Mesenchymal stem cell (in vitro differentiated cells and primary cell): ENCODE results near the gene PRPH.
A peak's percentile ranks its signal among the peaks of the same experiment; 100 is the strongest.

ENCODE experiments used
- DNase-seq: peaks from one replicate; pipeline ENCODE4 v3.0.0-alpha.2; 2013
- H2AFZ ChIP-seq: one replicate; pipeline ENCODE4 v1.6.1; 2013; ENCODE audit warnings: low read depth, mild to moderate bottlenecking, control low read depth, inconsistent platforms, low read length, moderate library complexity
- H2AK5ac ChIP-seq: 2 replicates; pipeline ENCODE4 v1.6.1; 2013; ENCODE audit warnings: low read length, moderate library complexity, mild to moderate bottlenecking, inconsistent platforms; ENCODE audit not compliant: severe bottlenecking
- H2BK120ac ChIP-seq: one replicate; pipeline ENCODE4 v1.6.1; 2013; ENCODE audit warnings: low read depth, mild to moderate bottlenecking, inconsistent platforms, low read length, moderate library complexity
- H2BK12ac ChIP-seq, 2 experiments: one replicate each; pipeline ENCODE4 v1.6.1; 2013; ENCODE audit warnings: inconsistent platforms in 2 of 2, low read length in 2 of 2, mild to moderate bottlenecking in 2 of 2, moderate library complexity in 2 of 2, control low read depth in 1 of 2
- H2BK15ac ChIP-seq: one replicate; pipeline ENCODE4 v1.6.1; 2013; ENCODE audit warnings: mild to moderate bottlenecking, low read depth, inconsistent platforms; ENCODE audit not compliant: poor library complexity, severe bottlenecking
- H2BK5ac ChIP-seq: 2 replicates; pipeline ENCODE4 v1.6.1; 2013; ENCODE audit warnings: low read depth, mild to moderate bottlenecking, low read length, control low read depth, inconsistent platforms; ENCODE audit not compliant: poor library complexity, severe bottlenecking
- H3K14ac ChIP-seq, 2 experiments: one replicate each; pipeline ENCODE4 v1.6.1; 2013; ENCODE audit warnings: inconsistent platforms in 2 of 2, low read length in 2 of 2, control low read depth in 1 of 2, mild to moderate bottlenecking in 1 of 2, moderate library complexity in 1 of 2
- H3K18ac ChIP-seq, 2 experiments: one replicate each; pipeline ENCODE4 v1.6.1; 2013; ENCODE audit warnings: inconsistent platforms in 2 of 2, low read length in 2 of 2, control low read depth in 1 of 2, low read depth in 1 of 2, mild to moderate bottlenecking in 1 of 2
- H3K23ac ChIP-seq, 2 experiments: one replicate each; pipeline ENCODE4 v1.6.1; 2013; ENCODE audit warnings: inconsistent platforms in 2 of 2, low read length in 2 of 2, mild to moderate bottlenecking in 2 of 2, moderate library complexity in 2 of 2, control low read depth in 1 of 2
- H3K27ac ChIP-seq: 2 replicates; pipeline ENCODE4 v1.5.1; 2013; ENCODE audit warnings: mild to moderate bottlenecking, moderate library complexity, low read length, control low read depth, inconsistent platforms; ENCODE audit not compliant: poor library complexity, severe bottlenecking
- H3K27me3 ChIP-seq, 2 experiments: 2 replicates each; pipeline versions ENCODE4 v1.6.1 to v1.7.0; 2013; ENCODE audit warnings: low read length in 2 of 2, mild to moderate bottlenecking in 2 of 2, moderate library complexity in 2 of 2, control low read depth in 1 of 2, inconsistent platforms in 1 of 2; ENCODE audit not compliant: control insufficient read depth in 1 of 2, insufficient read depth in 1 of 2
- H3K36me3 ChIP-seq, 2 experiments: 2 replicates each; pipeline versions ENCODE4 v1.6.1 to v1.7.0; 2013; ENCODE audit warnings: low read length in 2 of 2, control low read depth in 1 of 2, inconsistent platforms in 1 of 2, low read depth in 1 of 2, mild to moderate bottlenecking in 1 of 2; ENCODE audit not compliant: insufficient read depth in 2 of 2, control insufficient read depth in 1 of 2
- H3K4ac ChIP-seq, 2 experiments: one replicate each; pipeline ENCODE4 v1.6.1; 2013; ENCODE audit warnings: inconsistent platforms in 2 of 2, low read length in 2 of 2, mild to moderate bottlenecking in 2 of 2, moderate library complexity in 2 of 2, control low read depth in 1 of 2, low read depth in 1 of 2
- H3K4me1 ChIP-seq: 2 replicates; pipeline ENCODE4 v1.6.1; 2013; ENCODE audit warnings: low read depth, low read length, control low read depth; ENCODE audit not compliant: control insufficient read depth, insufficient read depth
- H3K4me2 ChIP-seq: 2 replicates; pipeline ENCODE4 v1.6.1; 2013; ENCODE audit warnings: low read length, mild to moderate bottlenecking, inconsistent platforms; ENCODE audit not compliant: poor library complexity, severe bottlenecking
- H3K4me3 ChIP-seq, 2 experiments: 2 replicates each; pipeline versions ENCODE4 v1.5.1 to v1.7.0; 2013; ENCODE audit warnings: low read length in 2 of 2, mild to moderate bottlenecking in 2 of 2, control low read depth in 1 of 2, low read depth in 1 of 2; ENCODE audit not compliant: insufficient read depth in 1 of 2
- H3K79me1 ChIP-seq: replicated peaks from 2 replicates; pipeline ENCODE4 v1.6.1; 2013; ENCODE audit warnings: mild to moderate bottlenecking, control low read depth, low read length, inconsistent platforms; ENCODE audit not compliant: poor library complexity, severe bottlenecking
- H3K9ac ChIP-seq: 2 replicates; pipeline ENCODE4 v1.7.0; 2013; ENCODE audit warnings: mild to moderate bottlenecking, low read length, moderate library complexity
- H3K9me3 ChIP-seq: 2 replicates; pipeline ENCODE4 v1.7.0; 2013; ENCODE audit warnings: mild to moderate bottlenecking, low read length; ENCODE audit not compliant: control insufficient read depth
- H4K8ac ChIP-seq: one replicate; pipeline ENCODE4 v1.6.1; 2013; ENCODE audit warnings: inconsistent platforms, mild to moderate bottlenecking, low read length, moderate library complexity
- H4K91ac ChIP-seq: one replicate; pipeline ENCODE4 v1.6.1; 2013; ENCODE audit warnings: mild to moderate bottlenecking, low read length, inconsistent platforms
- WGBS: methylation state at CpG from one replicate; pipeline ENCODE4 v1.1.7; 2013; ENCODE audit warnings: mixed read lengths; 5-methylcytosine and 5-hydroxymethylcytosine counted together

PRPH gene

GRCh38 chr12:49345051-49345824 lies 50.3 kb downstream of the PRPH start:
- WGBS = 4% methylated on average over 32 of the region's 70 CpGs
- Histone ChIP-seq H3K79me1 (no peaks in the 10 kb centered on the region), H3K23ac (peak overlapping the region in 1 of 2 experiments; percentile 88), H2AK5ac (no peak overlapping the region), H2BK5ac (no peak overlapping the region), H3K4me2 (peak overlapping the region; percentile 94), H3K27me3 (peaks cover 75 to 92% of the 10 kb centered on the region in 2 experiments), H3K27ac (no peak overlapping the region), H3K4me1 (peaks cover 59% of the 10 kb centered on the region), H3K14ac (no peak overlapping the region), H3K18ac (peak overlapping the region in 1 of 2 experiments; percentile 70), H2BK15ac (peak overlapping the region; percentile 15), H4K91ac (no peak overlapping the region), H3K9me3 (no peaks in the 10 kb centered on the region), H3K4ac (no peak overlapping the region), H3K36me3 (peaks cover 0 to 6% of the 10 kb centered on the region in 2 experiments), H2AFZ (no peak overlapping the region), H2BK12ac (no peak overlapping the region), H4K8ac (no peak overlapping the region), H3K4me3 (peak overlapping the region; percentile 45 to 68), H3K9ac (peak overlapping the region; percentile 29), H2BK120ac (no peak overlapping the region)
- DNase-seq = no peak

GRCh38 chr12:49345825-49346658 lies 51.1 kb downstream of the PRPH start:
- H3K27me3 ChIP-seq = peaks cover 67 to 88% of the 10 kb centered on the region in 2 experiments
- no peak overlapping the region for H3K14ac ChIP-seq
- H2AK5ac ChIP-seq = no peak overlapping the region
- no peak overlapping the region for H3K27ac ChIP-seq
- DNase-seq = no peak
- peak overlapping the region in 1 of 2 experiments; percentile 29 for H2BK12ac ChIP-seq
- H2AFZ ChIP-seq = no peak overlapping the region
- peak overlapping the region; percentile 29 for H3K9ac ChIP-seq
- peak overlapping the region; percentile 45 to 68 for H3K4me3 ChIP-seq
- H4K8ac ChIP-seq = no peak overlapping the region
- no peak overlapping the region for H3K23ac ChIP-seq
- 1% methylated on average over 58 of the region's 61 CpGs for WGBS
- H3K36me3 ChIP-seq = peaks cover 0 to 6% of the 10 kb centered on the region in 2 experiments
- H4K91ac ChIP-seq = no peak overlapping the region
- no peak overlapping the region for H2BK15ac ChIP-seq
- H2BK120ac ChIP-seq = no peak overlapping the region
- peak overlapping the region; percentile 4 for H2BK5ac ChIP-seq
- peaks cover 59% of the 10 kb centered on the region for H3K4me1 ChIP-seq
- H3K4me2 ChIP-seq = peak overlapping the region; percentile 90
- H3K4ac ChIP-seq = no peak overlapping the region
- H3K18ac ChIP-seq = no peak overlapping the region
- no peaks in the 10 kb centered on the region for H3K9me3 ChIP-seq
- no peaks in the 10 kb centered on the region for H3K79me1 ChIP-seq

GRCh38 chr12:49346659-49347310 lies 51.8 kb downstream of the PRPH start, which contains the start of gene DNAJC22:
TSS of gene DNAJC22 (plus strand) at chr12:49346888. CDS start at chr12:49348873, 1,985 bp downstream.
- H3K79me1 ChIP-seq = no peaks in the 10 kb centered on the region
- H3K4me2 ChIP-seq = peak within 1 kb of the TSS; percentile 90

More at GRCh38 chr12:49346659-49347310, 51.8 kb downstream of the PRPH start, which contains the start of gene DNAJC22:
- no peak within 1 kb of the TSS for H3K4ac ChIP-seq
- no peak within 1 kb of the TSS for H3K23ac ChIP-seq
- H3K27ac ChIP-seq = no peak within 1 kb of the TSS
- H3K9ac ChIP-seq = peak within 1 kb of the TSS; percentile 29
- H3K4me1 ChIP-seq = peaks cover 53% of the 10 kb centered on the region
- H2BK15ac ChIP-seq = no peak within 1 kb of the TSS
- H3K18ac ChIP-seq = no peak within 1 kb of the TSS
- no peak within 1 kb of the TSS for H4K91ac ChIP-seq
- H2BK12ac ChIP-seq = peak within 1 kb of the TSS in 1 of 2 experiments; percentile 29
- H3K27me3 ChIP-seq = peaks cover 59 to 85% of the 10 kb centered on the region in 2 experiments
- no peak within 1 kb of the TSS for H2BK120ac ChIP-seq
- H3K9me3 ChIP-seq = no peaks in the 10 kb centered on the region
- H3K4me3 ChIP-seq = peak within 1 kb of the TSS; percentile 2 to 68
- no peak within 1 kb of the TSS for H2AK5ac ChIP-seq
- WGBS = 2% methylated on average over 47 of the region's 47 CpGs
- H3K36me3 ChIP-seq = peaks cover 0 to 6% of the 10 kb centered on the region in 2 experiments
- no peak within 1 kb of the TSS for H3K14ac ChIP-seq
- peak within 1 kb of the TSS; percentile 4 for H2BK5ac ChIP-seq
- no peak for DNase-seq
- H4K8ac ChIP-seq = no peak within 1 kb of the TSS
- H2AFZ ChIP-seq = no peak within 1 kb of the TSS
